ENCODE results near the gene ESYT2.

Gene ESYT2

DNA sequence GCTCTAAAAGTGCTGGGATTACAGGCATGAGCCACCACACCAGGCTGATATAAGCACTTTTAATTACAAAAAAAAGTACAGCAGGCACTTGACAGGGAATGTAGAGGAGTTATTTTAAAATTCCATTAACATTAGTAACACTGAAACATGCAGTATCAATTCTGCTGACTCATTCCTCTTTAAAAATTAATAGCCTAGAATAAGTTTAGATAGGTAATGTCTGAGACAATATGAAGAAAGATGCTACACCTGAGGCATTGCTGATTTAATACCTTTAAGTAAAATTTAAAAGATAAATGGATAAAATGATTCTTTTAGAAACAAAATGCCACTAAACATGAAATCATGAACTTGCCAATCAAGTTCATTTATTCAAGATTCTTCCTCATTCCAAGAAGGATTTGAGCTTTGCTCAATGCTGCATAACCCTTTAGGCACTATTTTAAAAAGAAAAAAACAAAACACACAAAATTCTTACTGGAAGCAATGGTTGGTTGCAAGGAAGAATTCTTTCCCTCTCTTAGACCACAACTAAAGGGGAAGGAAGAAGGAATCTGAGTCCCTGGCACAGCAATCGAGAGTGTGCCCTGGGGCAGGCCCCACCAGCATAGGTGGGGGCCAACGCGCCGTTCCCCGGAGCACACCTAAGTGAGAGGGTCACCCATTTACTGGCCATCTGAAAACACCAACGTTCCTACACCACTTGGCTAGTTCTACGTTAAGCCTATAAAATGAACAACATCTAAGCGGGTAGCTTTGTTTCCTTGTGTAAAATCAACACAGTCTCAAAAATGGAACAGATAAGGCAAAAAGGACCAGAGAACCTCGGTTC, 26.6 kb downstream of the ESYT2 start:
- peak; percentile 67 for DNase-seq

DNA sequence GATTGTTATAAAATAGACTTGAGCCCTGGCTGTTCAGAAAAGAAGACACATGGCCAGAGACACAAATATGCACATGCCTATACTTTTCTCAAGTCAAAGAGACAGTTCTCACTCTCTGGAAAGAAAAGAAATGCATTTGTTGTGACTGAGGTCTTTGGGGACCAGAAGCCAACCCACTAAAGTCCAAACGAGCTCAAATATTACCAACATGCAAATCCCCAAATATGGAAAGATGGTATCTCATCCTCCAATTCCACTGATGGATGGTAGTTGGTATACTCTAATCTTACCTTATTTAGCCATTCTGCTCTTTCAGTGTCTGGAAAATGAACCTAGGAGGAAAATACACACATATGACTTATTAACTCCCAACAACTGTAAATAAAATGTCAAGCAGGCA, 30.6 kb downstream of the ESYT2 start:
- no peak for DNase-seq

DNA sequence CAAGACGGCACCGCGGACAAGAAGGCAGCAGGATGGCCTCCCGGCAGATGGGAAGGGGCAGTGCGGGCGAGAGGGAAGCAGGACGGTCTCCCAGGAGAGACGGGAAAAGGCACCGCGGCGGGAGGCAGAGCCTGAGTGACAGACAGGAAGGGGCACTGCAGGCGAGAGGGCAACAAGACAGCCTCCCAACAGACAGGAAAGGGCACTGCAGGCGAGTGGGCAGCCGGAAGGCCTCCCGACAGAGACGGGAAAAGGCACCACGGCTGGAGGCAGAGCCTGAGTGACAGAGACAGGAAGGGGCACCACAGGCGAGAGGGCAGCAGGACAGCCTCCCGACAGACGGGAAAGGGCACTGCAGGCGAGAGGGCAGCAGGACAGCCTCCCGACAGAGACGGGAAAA, 32.6 kb downstream of the ESYT2 start:
- no peak for DNase-seq

- no peak for DNase-seq
Measured at GRCh38 chr7:158795272-158795671, 34.0 kb downstream of the ESYT2 start.

- DNase-seq = no peak
Measured at GRCh38 chr7:158791107-158791506, 38.2 kb downstream of the ESYT2 start.

GRCh38 chr7:158789842-158790241, 39.5 kb downstream of the ESYT2 start:
- no peak for DNase-seq

DNA sequence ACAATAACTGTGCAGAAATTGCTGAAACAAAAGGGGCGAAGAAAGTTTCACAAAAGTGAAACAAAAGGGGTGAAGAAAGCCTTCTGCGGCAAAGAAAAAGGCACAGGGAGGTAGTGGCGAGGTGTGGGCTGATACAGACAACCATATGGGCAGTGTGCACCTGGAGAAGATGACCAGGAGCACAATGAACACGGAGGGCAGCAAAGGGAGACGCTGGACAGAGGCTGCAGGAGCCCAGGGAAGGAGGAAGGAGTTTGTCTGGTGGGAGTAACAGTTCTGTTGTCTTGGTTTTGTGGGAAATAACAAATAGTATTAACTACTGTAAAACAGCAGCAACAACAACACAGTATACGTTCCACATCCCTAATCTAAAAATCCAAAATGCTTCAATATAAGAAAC, 42.4 kb downstream of the ESYT2 start:
- no peak for DNase-seq

- DNase-seq = peak; percentile 18
Measured at GRCh38 chr7:158784270-158784669, 45.0 kb downstream of the ESYT2 start.

- DNase-seq = no peak
Measured at GRCh38 chr7:158783595-158783994, 45.7 kb downstream of the ESYT2 start.

DNA sequence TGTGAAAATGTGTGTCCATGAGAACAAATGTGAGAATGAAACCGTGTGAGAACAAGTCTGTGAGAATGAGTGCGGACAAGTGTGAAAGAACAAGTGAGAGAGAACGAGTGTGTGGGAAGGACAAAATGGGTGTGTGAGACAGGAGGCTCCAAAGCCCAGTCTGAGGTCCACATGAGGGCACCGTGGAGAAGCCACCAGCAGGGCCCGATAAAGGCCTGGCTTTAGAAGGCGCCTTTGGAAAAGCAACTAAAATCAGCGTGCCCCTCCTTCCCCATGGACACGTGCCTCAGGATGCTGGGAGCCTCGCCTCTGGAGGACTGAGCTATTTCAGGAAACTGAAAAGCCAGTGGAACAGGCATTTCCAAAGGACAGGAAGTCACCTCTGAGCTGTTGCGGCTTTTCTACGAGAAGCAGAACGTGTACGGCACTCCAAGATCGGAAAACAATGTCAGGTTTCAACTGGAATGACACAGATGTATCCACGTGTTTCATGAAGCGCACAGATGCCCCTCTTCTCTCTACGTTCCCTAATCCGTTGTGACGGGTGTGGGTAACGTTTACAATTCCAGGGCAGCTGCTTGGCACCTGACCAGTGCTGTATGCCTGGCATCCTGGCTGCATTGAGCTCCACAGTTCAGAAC, 46.4 kb downstream of the ESYT2 start:
- DNase-seq = peak; percentile 34

DNA sequence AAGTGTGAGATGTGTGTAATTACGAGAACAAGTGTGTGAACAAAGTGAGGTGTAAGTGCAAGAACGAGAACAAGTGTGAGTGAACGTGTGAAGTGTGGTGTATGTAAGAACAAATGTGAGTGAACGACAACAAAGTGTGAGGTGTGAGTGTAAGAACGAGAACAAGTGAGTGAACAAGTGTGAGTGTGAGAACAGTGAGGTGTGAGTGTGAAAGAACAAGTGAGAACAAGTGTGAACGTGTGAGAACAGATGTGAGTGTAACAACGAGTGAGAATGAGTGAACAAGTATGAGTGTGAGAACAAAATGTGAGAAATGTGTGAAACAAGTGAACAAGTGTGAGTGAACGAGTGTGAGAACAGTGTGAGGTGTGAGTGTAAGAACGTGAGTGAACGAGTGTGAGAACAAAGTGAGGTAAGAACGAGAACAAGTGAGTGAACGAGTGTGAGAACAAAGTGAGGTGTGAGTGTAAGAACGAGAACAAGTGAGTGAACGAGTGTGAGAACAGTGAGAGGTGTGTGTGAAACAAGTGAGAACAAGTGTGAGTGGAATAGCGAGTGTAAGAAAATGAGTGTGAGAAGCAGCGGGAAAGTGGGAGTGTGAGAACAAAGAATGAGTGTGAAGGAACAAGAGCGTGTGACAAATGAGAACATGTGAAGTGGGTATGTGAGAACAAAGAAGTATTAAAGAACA, 47.2 kb downstream of the ESYT2 start:
- DNase-seq = no peak

- no peak for DNase-seq
Measured at GRCh38 chr7:158781217-158781973, 47.9 kb downstream of the ESYT2 start.

DNA sequence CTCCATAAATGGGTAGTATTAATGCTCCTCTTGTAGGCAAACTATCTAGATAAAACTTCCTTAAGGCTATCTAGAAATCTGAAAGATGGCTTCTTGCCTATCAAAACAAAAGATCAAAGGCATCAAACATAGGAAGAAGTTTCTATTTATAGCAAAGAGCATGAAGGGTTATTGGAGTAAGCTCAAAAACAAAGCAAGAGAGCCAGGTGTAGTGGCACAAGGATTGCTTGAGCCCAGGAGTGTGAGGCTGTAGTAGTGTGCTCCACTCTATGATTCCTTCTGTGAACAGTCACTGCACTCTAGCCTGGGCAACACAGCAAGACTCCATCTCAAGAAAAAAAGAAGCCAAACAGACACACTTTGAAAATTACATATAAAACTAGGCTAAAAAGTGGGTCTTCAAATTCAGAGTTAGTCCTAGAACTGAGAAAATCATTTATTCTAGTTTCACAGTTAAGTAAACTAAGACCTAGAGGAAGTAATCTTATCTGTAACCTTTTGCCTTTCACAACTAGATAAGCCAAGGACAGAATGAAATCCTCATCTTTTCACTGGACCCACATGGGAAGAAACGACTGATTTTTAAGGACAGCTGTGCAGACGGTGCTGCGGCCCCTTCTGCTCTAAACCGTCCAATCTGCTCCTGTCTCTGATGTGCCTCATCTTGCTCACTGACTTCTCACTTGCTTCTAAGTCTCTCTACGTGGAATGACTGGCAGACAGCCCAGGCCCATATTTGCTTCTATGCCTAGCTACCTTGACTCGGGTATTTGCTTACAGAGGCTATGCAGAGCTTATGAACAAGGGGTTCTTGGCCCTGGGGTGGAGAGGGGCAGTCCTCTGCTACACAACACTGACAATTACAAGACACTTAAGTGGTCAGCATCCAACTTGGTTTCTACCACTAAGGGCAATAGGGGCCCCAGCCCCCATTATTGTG, 50.0 kb downstream of the ESYT2 start:
- no peak for DNase-seq

- peak; percentile 67 for DNase-seq
Measured at GRCh38 chr7:158778471-158778870, 50.8 kb downstream of the ESYT2 start.

GRCh38 chr7:158777793-158778192, 51.5 kb downstream of the ESYT2 start:
- DNase-seq = no peak

DNA sequence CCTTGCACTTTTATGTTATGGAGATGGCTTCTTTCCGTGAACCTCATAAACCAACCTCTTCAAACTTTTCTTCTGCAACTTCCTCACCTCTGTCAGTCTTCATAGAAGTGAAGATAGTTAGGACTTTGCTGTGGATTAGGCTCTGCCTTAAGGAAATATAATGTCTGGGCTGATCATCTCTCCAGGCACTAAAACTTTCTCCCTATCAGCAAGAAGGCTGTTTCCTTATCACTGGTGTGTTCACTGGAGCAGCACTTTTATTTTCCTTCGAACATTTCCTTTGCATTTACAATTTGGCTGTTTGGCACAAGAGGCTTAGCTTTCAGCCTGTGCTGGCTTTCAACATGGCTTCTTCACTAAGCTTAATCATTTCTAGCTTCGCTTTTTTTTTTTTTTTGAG, 52.8 kb downstream of the ESYT2 start:
- no peak for DNase-seq

DNA sequence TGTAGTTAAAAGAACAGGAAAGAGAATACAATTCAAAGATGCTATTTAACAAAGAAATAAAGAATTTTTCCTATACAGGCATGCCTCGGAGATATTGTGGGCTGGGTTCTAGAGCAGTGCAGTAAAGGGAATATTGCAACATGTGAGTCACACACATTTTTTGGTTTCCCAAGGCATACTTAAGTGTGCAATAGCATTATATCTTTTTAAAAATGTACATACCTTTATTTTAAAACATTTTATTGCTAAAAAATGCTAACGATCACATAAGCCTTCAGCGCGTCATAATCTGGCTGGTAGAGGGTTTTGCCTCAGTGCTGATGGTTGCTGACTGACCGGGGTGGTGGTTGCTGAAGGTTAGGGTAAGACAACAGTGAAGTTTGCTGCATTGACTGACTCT, 54.4 kb downstream of the ESYT2 start:
- DNase-seq = peak; percentile 38

- no peak for DNase-seq
Measured at GRCh38 chr7:158772916-158773315, 56.4 kb downstream of the ESYT2 start.

DNA sequence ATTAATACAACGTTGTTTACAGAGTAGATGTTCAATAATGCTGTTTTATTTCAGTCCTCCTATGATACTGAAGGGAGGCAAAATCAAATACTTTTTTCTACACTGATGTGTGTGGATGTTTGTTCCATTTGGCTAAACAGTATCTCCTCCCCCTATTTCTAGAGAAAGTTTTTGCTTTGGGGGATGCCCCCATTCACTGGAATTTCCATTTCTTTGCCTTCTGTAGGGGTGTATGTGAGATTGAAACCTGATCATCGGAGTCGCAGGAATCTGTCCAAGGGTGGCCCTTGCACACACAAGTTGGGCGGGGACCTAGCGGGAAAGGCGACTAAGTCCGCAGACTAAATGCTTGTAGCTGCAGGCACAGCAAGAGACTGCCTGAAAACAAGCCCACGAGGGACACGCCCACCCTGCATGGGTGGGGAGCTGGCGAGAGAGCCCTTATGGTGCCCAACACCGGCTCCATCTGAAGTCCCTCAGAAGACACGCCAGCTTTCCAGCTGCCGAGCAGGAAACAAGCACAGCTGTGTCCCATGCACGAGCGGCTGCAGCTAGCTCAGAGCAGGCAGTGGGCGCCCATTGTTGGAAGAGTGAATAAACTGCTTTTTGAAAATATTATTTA, 58.0 kb downstream of the ESYT2 start:
- no peak for DNase-seq

GRCh38 chr7:158767707-158768106, 61.6 kb downstream of the ESYT2 start:
- no peak for DNase-seq

GRCh38 chr7:158766570-158767281, 62.6 kb downstream of the ESYT2 start:
- DNase-seq = no peak
